GM12875 (cell line): ENCODE measurements around the gene GTPBP4.
A peak's percentile ranks its signal among the peaks of the same experiment; 100 is the strongest.

Source experiments
- H3K4me3 ChIP-seq: one replicate; pipeline ENCODE4 v1.5.1; 2011; ENCODE audit warnings: low read depth, low read length, control low read depth
- TF ChIP-seq, protein P1 (sequence below): IDR thresholded peaks from 2 replicates; pipeline ENCODE4 v1.5.1; 2011; ENCODE audit warnings: low read depth, mild to moderate bottlenecking, control low read depth, inconsistent platforms, low read length, moderate library complexity, borderline replicate concordance; ENCODE audit not compliant: insufficient read depth

GTPBP4 gene

GRCh38 chr10:1056326-1057105 is 68.3 kb downstream of the GTPBP4 start, which contains the start of gene WDR37:
TSS of gene WDR37 (plus strand) at chr10:1056385. CDS start at chr10:1072156, 15,771 bp downstream.
- H3K4me3 ChIP-seq: peak within 1 kb of the TSS; percentile 93
- TF ChIP-seq, protein P1, sequence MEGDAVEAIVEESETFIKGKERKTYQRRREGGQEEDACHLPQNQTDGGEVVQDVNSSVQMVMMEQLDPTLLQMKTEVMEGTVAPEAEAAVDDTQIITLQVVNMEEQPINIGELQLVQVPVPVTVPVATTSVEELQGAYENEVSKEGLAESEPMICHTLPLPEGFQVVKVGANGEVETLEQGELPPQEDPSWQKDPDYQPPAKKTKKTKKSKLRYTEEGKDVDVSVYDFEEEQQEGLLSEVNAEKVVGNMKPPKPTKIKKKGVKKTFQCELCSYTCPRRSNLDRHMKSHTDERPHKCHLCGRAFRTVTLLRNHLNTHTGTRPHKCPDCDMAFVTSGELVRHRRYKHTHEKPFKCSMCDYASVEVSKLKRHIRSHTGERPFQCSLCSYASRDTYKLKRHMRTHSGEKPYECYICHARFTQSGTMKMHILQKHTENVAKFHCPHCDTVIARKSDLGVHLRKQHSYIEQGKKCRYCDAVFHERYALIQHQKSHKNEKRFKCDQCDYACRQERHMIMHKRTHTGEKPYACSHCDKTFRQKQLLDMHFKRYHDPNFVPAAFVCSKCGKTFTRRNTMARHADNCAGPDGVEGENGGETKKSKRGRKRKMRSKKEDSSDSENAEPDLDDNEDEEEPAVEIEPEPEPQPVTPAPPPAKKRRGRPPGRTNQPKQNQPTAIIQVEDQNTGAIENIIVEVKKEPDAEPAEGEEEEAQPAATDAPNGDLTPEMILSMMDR: no peak

- TF ChIP-seq, protein P1: no peak
- peak overlapping the region; percentile 93 for H3K4me3 ChIP-seq
Observed at GRCh38 chr10:1057106-1057657, 68.9 kb downstream of the GTPBP4 start.

DNA sequence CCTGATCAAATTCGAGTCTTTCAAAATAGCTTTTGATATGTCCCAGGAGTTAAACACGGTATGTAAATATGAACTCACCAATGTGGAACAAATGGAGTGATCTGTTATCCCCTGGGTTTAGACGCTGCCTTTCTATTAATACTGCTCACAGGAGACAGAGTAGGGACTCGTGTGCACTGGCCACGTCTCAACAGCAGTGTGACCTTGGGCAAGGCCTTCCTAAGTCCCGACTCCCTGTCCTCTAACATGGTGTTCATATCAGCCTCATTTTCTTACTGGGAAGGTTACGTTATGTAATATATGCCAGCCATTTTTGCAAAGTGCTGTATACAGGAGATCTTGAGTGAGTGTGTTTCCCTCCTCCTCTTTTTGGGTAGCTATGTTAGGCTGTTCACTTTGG is 69.8 kb downstream of the GTPBP4 start:
- TF ChIP-seq, protein P1: no peak
- H3K4me3 ChIP-seq: no peak overlapping the region

GRCh38 chr10:1059902-1060301 is 71.7 kb downstream of the GTPBP4 start:
- H3K4me3 ChIP-seq: no peak overlapping the region
- TF ChIP-seq, protein P1: no peak

GRCh38 chr10:1061930-1062774 is 73.9 kb downstream of the GTPBP4 start:
- TF ChIP-seq, protein P1: no peak

GRCh38 chr10:1063232-1063865 is 75.1 kb downstream of the GTPBP4 start:
- TF ChIP-seq, protein P1: no peak
- no peak overlapping the region for H3K4me3 ChIP-seq

More at GRCh38 chr10:1061930-1062774, 73.9 kb downstream of the GTPBP4 start:
- H3K4me3 ChIP-seq: no peak overlapping the region
